Activated CD4-positive, alpha-beta T cell treated with anti-CD3 and anti-CD28 coated beads, Interleukin-2, amount 10 ng/mL, durations not matched to agents 7 days and 5 days (primary cell): ENCODE data around the gene CACNA2D3. TPM values are rescaled to one million over a fixed set of nuclear protein-coding genes. Genes with fewer than 3 reads are reported as not detected.

Experiments used
- CTCF ChIA-PET: fragments of 350-600 bp; sonication (Branson Sonifier 250); formaldehyde crosslinking; loops from one replicate; lab custom pipeline; 2021; ENCODE audit warnings: antibody characterized with exemption; lab: Charles Lee
- POLR2A ChIA-PET: fragments of 350-600 bp; sonication (Branson Sonifier 250); formaldehyde crosslinking; loops from one replicate; lab custom pipeline; 2021; ENCODE audit warnings: antibody characterized with exemption; lab: Charles Lee
- DNase-seq: peaks from one replicate; pipeline ENCODE4 v3.0.0-alpha.2; 2020
- H3K27ac Mint-ChIP-seq: one replicate; pipeline ENCODE4 v1.8.0; 2021; ENCODE audit warnings: mild to moderate bottlenecking, moderate library complexity, mixed read lengths
- H3K27me3 Mint-ChIP-seq: one replicate; pipeline ENCODE4 v1.8.0; 2021; ENCODE audit warnings: mixed read lengths
- H3K36me3 Mint-ChIP-seq: one replicate; pipeline ENCODE4 v1.8.0; 2021; ENCODE audit warnings: low read depth, mixed read lengths
- H3K4me1 Mint-ChIP-seq: one replicate; pipeline ENCODE4 v1.8.0; 2021; ENCODE audit warnings: mixed read lengths
- H3K4me3 Mint-ChIP-seq: one replicate; pipeline ENCODE4 v1.8.0; 2021; ENCODE audit warnings: mild to moderate bottlenecking, moderate library complexity, mixed read lengths
- H3K9me3 Mint-ChIP-seq: one replicate; pipeline ENCODE4 v1.8.0; 2021; ENCODE audit warnings: mixed read lengths
- total RNA-seq, 2 experiments: library from RNA; stranded (reverse); gene quantifications; one replicate each; pipeline ENCODE4 v1.2.3, GENCODE V29; 2021

CACNA2D3 gene
- total RNA-seq, 2 experiments from 2014 or later: not detected

DNA sequence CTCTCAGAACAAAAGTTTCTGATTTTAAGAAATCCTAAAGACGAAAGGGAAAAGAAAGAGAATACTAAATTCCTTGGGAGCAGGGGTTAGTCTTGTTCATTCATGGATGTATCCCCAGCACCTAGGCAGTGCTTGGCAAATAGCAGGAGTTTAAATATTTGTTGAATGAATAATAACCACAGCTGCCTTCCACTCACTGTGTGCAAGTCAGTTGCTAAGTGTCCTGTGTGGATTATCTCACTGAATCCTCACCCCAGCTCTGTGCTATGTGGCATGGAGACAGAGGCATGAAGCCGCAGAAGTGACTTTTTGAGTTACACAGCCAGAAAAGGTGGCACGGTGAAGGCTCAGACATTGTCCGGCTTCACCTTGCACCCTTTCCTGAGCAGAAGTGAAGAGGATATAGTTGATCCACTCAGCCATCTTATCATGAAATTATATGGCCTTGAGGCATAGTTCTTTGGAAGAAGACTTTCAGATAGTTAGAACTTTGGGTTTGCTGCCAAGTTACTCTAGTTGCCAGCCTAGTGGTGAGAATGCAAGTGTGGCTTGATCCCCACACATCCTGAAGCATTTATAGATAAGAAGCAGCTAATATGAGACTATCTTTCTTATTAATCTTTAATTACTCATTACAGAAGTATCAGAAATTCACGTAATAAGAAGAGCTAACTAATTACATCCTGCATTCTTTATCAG, 450.0 kb downstream of the CACNA2D3 start:
- Mint-ChIP-seq H3K27ac (no peak overlapping the region), H3K36me3 (no peaks in the 10 kb centered on the region), H3K4me3 (no peak overlapping the region), H3K27me3 (no peaks in the 10 kb centered on the region), H3K9me3 (no peaks in the 10 kb centered on the region), H3K4me1 (no peaks in the 10 kb centered on the region)
- POLR2A ChIA-PET: no interaction called here
- no peak for DNase-seq
- CTCF ChIA-PET: no interaction called here

DNA sequence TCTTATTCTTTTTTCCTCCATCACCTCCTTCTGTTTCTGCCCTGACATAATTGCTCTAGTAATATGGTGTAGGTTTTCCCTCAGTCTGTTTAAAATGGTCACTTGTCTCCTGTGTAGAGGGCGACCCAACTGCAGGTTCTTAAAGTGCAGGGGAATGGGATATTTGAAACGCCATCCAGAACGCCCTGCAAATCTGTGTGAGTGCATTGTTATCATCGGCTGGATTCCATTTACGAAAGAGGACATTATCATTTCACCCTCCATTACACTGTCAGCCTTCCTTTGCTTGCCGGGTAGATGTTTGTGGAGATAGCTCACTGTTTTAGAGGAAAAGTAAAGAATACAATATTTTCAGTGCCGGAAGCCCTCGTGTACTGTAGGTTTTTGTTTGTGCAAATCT, 451.5 kb downstream of the CACNA2D3 start:
- H3K4me1 Mint-ChIP-seq: no peaks in the 10 kb centered on the region
- DNase-seq: no peak
- H3K27ac Mint-ChIP-seq: no peak overlapping the region
- H3K27me3 Mint-ChIP-seq: no peaks in the 10 kb centered on the region
- CTCF ChIA-PET: no interaction called here
- no peak overlapping the region for H3K4me3 Mint-ChIP-seq
- POLR2A ChIA-PET: no interaction called here
- no peaks in the 10 kb centered on the region for H3K9me3 Mint-ChIP-seq
- no peaks in the 10 kb centered on the region for H3K36me3 Mint-ChIP-seq

DNA sequence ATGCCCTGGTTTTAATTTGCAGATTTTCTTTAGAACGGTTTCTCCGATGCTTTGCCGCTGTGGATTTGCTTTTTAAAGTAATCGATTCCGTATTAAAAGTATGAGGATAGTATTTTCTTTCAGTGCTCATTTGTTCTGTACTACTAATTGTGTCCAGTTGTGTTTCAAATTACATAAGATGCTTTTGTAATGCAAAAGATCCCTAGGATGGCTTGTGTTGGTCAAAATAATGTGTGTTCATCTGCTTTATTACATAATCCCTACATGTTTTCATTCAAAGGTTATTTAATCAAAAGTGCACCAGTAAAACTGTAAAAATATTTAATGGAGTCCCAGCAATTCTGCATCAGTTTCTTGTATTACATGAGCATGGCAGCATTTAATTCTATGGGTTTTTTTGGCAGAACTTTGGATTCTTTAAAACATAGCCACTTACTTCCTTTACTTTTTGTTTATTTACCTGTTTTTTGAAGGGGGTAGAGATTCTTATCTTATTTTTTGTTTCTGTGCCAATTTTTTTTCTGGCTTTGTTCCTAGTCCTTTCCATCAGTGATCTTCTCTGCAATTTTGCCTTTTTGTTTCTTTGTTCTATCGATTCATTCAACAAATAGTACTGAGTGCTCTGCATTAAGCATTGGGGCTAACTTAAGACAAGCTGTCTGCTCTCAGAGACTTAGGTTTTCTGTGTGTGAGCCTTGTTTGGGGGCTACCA, 452.7 kb downstream of the CACNA2D3 start:
- no peaks in the 10 kb centered on the region for H3K36me3 Mint-ChIP-seq
- no peaks in the 10 kb centered on the region for H3K4me1 Mint-ChIP-seq
- no peak overlapping the region for H3K4me3 Mint-ChIP-seq

DNA sequence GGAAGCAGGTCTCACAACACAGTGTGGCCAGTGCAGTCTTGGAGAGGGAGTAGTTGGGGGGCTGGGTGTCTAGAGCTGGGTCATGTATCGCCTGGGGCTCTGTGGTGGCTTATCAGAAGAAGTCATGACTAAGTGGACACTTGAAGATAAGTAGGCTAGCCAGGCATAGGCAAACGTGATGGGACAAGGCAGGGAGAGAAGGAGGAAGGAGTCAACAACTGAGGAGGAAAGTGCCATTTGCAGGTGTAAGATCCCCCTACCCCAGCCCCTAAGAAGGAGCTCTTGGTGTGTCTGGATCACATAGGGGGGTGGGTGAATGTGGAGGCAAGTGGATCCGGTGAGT, 453.2 kb downstream of the CACNA2D3 start:
- Mint-ChIP-seq H3K4me3 (no peak overlapping the region), H3K36me3 (no peaks in the 10 kb centered on the region), H3K4me1 (no peaks in the 10 kb centered on the region), H3K9me3 (no peaks in the 10 kb centered on the region), H3K27me3 (no peaks in the 10 kb centered on the region), H3K27ac (no peak overlapping the region)
- CTCF ChIA-PET: interaction anchor here (0.7 kb wide), 1 partner anchor 1306 kb away, joined by 3 read pairs; no protein-coding TSS in a partner anchor
- POLR2A ChIA-PET: no interaction called here
- no peak for DNase-seq

More for the DNA sequence above, 452.7 kb downstream of the CACNA2D3 start:
- POLR2A ChIA-PET: no interaction called here
- DNase-seq: no peak
- H3K27me3 Mint-ChIP-seq: no peaks in the 10 kb centered on the region
- no peaks in the 10 kb centered on the region for H3K9me3 Mint-ChIP-seq
- CTCF ChIA-PET: interaction anchor here (0.7 kb wide), 1 partner anchor 1307 kb away, joined by 3 read pairs; no protein-coding TSS in a partner anchor
- no peak overlapping the region for H3K27ac Mint-ChIP-seq

DNA sequence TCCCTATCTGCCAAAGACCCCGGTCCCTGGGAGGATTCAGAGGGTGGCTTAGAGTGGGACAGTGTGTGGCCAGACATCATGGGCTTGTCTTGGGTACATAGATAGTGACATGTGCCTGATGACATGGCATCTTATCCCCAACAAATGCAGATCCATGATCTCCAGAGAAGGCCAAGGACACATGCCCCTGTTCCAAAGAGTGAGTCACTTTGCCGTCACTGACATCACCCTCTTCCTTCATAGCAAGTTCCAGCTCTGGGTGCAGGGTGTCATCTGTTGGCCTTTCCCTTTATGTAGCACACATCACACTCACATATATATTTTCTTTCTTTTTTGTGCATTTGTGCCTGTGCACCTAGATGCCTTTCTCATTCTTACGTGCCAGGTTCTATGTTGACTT, 455.0 kb downstream of the CACNA2D3 start:
- H3K9me3 Mint-ChIP-seq: no peaks in the 10 kb centered on the region
- H3K27me3 Mint-ChIP-seq: no peaks in the 10 kb centered on the region
- DNase-seq: no peak
- H3K27ac Mint-ChIP-seq: no peak overlapping the region
- CTCF ChIA-PET: no interaction called here
- POLR2A ChIA-PET: no interaction called here
- no peaks in the 10 kb centered on the region for H3K36me3 Mint-ChIP-seq
- no peaks in the 10 kb centered on the region for H3K4me1 Mint-ChIP-seq
- no peak overlapping the region for H3K4me3 Mint-ChIP-seq

DNA sequence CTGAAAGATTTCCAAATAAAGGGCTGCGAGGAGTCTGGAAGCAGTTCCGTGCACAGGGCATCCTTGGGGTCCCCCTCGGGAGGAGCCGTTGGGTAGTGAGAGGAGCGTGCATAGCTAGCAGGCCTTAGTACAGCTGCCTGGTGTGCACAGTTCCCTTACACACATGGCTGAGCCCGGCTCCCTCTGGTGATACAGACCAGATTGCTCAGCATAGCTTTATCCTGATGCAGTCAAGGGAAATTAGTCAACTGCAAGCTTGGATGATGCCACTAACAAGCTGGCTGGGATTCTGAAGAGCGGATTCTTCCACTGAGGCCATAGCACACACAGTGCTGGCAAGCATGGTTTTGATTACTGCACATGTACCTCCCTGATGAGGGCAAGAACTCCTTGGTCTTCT, 456.1 kb downstream of the CACNA2D3 start:
- no peak for DNase-seq
- ChIA-PET CTCF (no interaction called here), POLR2A (no interaction called here)
- no peaks in the 10 kb centered on the region for H3K9me3 Mint-ChIP-seq
- no peak overlapping the region for H3K27ac Mint-ChIP-seq
- H3K36me3 Mint-ChIP-seq: no peaks in the 10 kb centered on the region
- H3K4me1 Mint-ChIP-seq: no peaks in the 10 kb centered on the region
- H3K27me3 Mint-ChIP-seq: no peaks in the 10 kb centered on the region
- H3K4me3 Mint-ChIP-seq: no peak overlapping the region

DNA sequence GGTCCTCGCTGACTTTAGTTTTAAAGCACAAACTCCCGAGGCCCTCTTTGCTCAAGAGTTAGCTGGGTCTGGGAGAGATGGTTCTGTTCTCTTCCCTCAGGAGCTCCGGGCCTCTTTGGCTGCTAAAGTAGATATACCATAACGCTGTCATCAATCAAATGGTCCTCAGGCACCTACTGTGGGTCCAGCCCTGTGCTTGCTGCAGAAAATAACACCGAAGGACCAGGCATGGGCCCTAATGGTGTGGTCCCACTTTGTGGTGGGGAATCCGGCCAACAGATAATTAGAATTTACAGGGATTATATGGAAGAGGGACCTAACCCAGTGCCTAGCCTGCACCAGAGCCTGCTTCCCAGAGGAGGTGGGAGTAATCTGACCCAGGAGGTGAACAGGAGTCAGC, 458.1 kb downstream of the CACNA2D3 start:
- ChIA-PET POLR2A (no interaction called here), CTCF (no interaction called here)
- Mint-ChIP-seq H3K4me1 (no peaks in the 10 kb centered on the region), H3K27ac (no peak overlapping the region), H3K27me3 (no peaks in the 10 kb centered on the region), H3K9me3 (no peaks in the 10 kb centered on the region), H3K36me3 (no peaks in the 10 kb centered on the region), H3K4me3 (no peak overlapping the region)
- DNase-seq: no peak

DNA sequence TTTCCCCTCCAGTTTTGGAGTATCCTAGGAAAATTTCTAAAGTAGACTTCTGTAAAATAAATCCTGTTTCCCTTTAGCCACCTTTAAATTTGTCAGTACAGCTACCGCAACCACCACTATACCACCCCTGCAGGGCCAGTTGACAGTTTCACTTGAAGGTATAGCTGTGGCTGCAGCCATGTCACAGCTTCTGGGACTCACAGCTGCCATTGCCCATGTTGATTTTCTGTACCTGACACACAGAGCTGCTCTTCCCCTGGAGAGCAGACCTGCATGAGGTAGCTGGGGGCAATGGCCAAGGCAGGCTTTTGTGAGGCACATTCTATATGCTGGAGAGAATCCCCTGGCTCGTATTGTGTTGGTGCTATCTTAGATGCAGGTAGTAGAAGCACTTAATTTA, 460.1 kb downstream of the CACNA2D3 start:
- CTCF ChIA-PET: no interaction called here
- Mint-ChIP-seq H3K4me3 (no peak overlapping the region), H3K36me3 (no peaks in the 10 kb centered on the region), H3K9me3 (no peaks in the 10 kb centered on the region), H3K4me1 (no peaks in the 10 kb centered on the region), H3K27ac (no peak overlapping the region), H3K27me3 (no peaks in the 10 kb centered on the region)
- DNase-seq: no peak
- POLR2A ChIA-PET: no interaction called here

DNA sequence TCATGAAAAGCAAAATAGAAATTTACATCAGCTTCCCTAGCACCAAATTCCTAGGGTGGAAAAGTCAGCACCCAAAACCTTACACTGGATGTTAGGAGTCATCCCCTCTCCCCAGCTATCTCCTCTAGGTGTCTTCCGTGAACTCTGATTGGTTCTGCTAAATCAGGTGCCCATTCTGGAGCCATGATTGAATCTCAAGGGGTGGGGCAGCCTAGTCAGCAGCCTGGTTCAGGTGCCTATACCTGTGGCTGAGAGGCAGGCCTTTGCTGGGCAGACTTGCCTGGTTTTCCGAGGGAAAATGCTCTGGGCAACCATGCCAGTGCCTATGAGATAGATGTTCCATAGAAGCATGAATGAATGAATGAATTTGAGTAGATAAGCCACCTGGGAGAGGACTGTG, 468.8 kb downstream of the CACNA2D3 start:
- H3K4me3 Mint-ChIP-seq: no peak overlapping the region
- no peaks in the 10 kb centered on the region for H3K4me1 Mint-ChIP-seq
- H3K36me3 Mint-ChIP-seq: no peaks in the 10 kb centered on the region
- DNase-seq: no peak
- ChIA-PET POLR2A (no interaction called here), CTCF (interaction anchor here (0.7 kb wide), 1 partner anchor 1092 kb away, joined by 3 read pairs; no protein-coding TSS in a partner anchor)
- no peak overlapping the region for H3K27ac Mint-ChIP-seq
- H3K9me3 Mint-ChIP-seq: no peaks in the 10 kb centered on the region
- H3K27me3 Mint-ChIP-seq: peaks cover 4% of the 10 kb centered on the region

DNA sequence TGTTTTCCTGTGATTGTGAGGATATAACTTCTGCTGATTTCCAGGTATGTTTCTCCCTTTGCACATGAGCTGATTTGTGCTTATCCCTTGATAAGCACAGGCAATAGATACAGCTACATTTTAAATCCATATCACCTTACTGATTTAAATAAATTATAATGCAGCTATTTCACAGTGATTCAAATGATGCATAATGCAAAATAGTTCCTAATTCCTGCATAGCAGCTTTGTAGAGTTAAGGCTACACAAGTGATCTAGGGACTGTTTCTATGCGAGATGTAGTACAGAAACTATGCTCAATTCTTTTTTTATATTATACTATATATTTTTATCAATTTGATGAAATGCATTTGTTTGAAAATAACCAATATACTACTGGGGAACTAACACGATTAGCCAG, 471.3 kb downstream of the CACNA2D3 start:
- Mint-ChIP-seq H3K9me3 (no peaks in the 10 kb centered on the region), H3K36me3 (no peaks in the 10 kb centered on the region), H3K4me1 (no peaks in the 10 kb centered on the region), H3K27ac (no peak overlapping the region), H3K27me3 (peaks cover 4% of the 10 kb centered on the region), H3K4me3 (no peak overlapping the region)
- POLR2A ChIA-PET: no interaction called here
- CTCF ChIA-PET: no interaction called here
- DNase-seq: no peak

DNA sequence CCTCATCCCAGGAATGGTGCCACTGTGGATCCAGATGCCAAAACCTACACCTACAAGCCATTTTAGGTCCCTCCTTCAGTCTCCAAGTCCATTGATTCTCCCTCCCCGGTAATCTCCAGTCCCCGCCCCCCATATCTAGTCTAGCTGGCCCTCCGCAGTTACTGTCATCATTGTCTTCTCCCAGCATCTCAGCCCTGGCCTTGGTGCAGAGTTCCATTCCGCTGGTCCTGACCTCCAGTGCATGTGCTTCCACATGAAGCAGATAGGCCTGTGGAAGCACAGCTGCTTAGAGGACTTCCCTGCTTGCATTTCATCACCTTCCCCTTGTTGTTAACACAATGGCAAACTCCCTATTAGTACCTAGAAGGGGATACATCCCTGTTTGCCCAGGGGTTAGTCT, 473.7 kb downstream of the CACNA2D3 start:
- CTCF ChIA-PET: no interaction called here
- H3K36me3 Mint-ChIP-seq: no peaks in the 10 kb centered on the region
- H3K4me1 Mint-ChIP-seq: no peaks in the 10 kb centered on the region
- no peak for DNase-seq
- H3K4me3 Mint-ChIP-seq: no peak overlapping the region
- no peaks in the 10 kb centered on the region for H3K9me3 Mint-ChIP-seq
- POLR2A ChIA-PET: no interaction called here
- H3K27ac Mint-ChIP-seq: no peak overlapping the region
- H3K27me3 Mint-ChIP-seq: no peaks in the 10 kb centered on the region

DNA sequence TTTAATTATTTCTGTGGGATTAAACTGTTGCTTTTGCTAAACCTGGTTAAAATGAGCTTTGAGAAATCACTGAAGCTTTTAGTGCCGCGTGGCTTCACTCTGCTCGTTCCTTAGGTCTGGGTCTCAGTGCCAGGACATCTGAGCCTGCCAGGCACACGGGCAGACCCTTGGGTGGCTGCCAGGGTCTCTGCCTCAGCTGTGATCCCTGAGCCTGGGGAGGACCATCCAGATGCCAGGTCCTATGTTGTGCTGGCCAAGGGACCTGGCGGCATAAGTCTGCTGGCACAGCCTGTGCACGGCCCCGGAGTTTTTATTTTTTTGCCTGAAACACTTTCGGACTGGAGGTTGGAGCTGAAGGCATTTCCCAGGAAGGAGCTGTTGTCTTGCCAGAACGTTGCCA, 477.4 kb downstream of the CACNA2D3 start:
- CTCF ChIA-PET: no interaction called here
- H3K27me3 Mint-ChIP-seq: no peaks in the 10 kb centered on the region
- no peaks in the 10 kb centered on the region for H3K4me1 Mint-ChIP-seq
- POLR2A ChIA-PET: no interaction called here
- no peaks in the 10 kb centered on the region for H3K9me3 Mint-ChIP-seq
- H3K27ac Mint-ChIP-seq: no peak overlapping the region
- no peak for DNase-seq
- H3K4me3 Mint-ChIP-seq: no peak overlapping the region
- H3K36me3 Mint-ChIP-seq: no peaks in the 10 kb centered on the region

DNA sequence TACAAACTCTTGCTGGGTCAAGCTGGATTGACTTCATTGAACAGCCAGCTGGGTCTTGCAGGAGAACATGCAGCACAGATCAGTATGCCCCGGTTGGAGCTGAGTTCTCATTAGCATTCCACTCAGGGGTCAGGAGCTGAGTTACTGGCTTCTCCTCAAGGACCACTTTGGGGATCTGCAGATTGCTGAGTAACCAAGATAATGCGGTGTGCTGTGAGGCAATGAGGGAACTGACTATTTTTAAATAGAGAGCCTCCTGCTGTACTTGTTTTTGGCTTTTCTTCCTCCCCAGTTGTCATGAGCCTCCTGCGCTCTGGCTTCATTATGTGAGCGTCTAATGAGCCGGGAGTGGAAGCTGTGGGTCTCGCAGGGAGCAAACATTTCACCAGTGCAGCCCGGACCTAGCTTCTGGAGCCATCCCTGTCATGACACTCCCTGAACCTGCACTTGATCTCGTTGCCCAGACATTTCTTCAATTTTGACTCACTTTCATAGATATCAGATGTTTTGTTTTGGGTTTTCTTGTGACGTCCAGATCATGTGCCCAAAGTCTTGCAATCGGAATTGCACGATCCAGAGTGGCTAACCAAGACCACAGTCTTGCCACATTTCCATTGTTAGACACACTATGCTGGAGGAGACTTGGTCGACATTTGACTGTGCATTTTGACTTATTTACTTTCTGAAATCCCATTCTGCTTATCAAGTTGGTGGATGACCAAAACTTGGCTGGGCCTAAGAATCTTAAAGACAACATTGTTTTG, 478.3 kb downstream of the CACNA2D3 start:
- no peaks in the 10 kb centered on the region for H3K9me3 Mint-ChIP-seq
- no peak overlapping the region for H3K4me3 Mint-ChIP-seq
- no peak for DNase-seq
- H3K27me3 Mint-ChIP-seq: no peaks in the 10 kb centered on the region
- no peak overlapping the region for H3K27ac Mint-ChIP-seq
- ChIA-PET POLR2A (no interaction called here), CTCF (no interaction called here)
- H3K36me3 Mint-ChIP-seq: no peaks in the 10 kb centered on the region
- H3K4me1 Mint-ChIP-seq: no peaks in the 10 kb centered on the region
